ENCODE measurements around the gene TMEM151A. TPM values are rescaled to one million over a fixed set of nuclear protein-coding genes. Genes with fewer than 3 reads are reported as not detected.
A peak's percentile ranks its signal among the peaks of the same experiment; 100 is the strongest.

TMEM151A gene
- total and polyA plus RNA-seq, 9 donors = 0.15 to 10.8 (median 0.24) TPM; not detected in 4

GRCh38 chr11:66314561-66315497, 23.1 kb downstream of the TMEM151A start:
- Histone ChIP-seq H3K9me3 (no peaks in the 10 kb centered on the region), H3K27me3 (no peaks in the 10 kb centered on the region), H3K4me1 (ENCODE audit: insufficient read depth) (peaks cover 33% of the 10 kb centered on the region), H3K27ac (no peak overlapping the region), H3K36me3 (no peaks in the 10 kb centered on the region), H3K4me3 (no peak overlapping the region)
- peak in 3 of 5 donors; percentile 24 to 50 (median 40) for DNase-seq
- WGBS, 3 donors = 68 to 74% (median 74%) methylated on average over 13 to 17 of the region's 17 CpGs
- TF ChIP-seq CTCF (IDR thresholded peaks at IDR 0.05) (no peak), POLR2A (IDR thresholded peaks at IDR 0.05) (no peak), EP300 (IDR thresholded peaks at IDR 0.05) (no peak)
- intact Hi-C loops (cut with DNase I) = no loop called here

GRCh38 chr11:66315498-66315885, 23.8 kb downstream of the TMEM151A start:
- no peak for TF ChIP-seq CTCF (IDR thresholded peaks at IDR 0.05)
- no peak for TF ChIP-seq EP300 (IDR thresholded peaks at IDR 0.05)
- TF ChIP-seq POLR2A (IDR thresholded peaks at IDR 0.05) = no peak
- peak overlapping the region; percentile 43 for H3K4me3 ChIP-seq
- WGBS, 3 donors = 78 to 82% (median 79%) methylated on average over 14 of the region's 14 CpGs
- intact Hi-C loops (cut with DNase I) = no loop called here
- peaks cover 33% of the 10 kb centered on the region for H3K4me1 ChIP-seq (ENCODE audit: insufficient read depth)
- H3K27ac ChIP-seq = no peak overlapping the region
- DNase-seq = peak in 1 of 5 donors; percentile 36
- no peaks in the 10 kb centered on the region for H3K9me3 ChIP-seq
- H3K27me3 ChIP-seq = no peaks in the 10 kb centered on the region
- no peaks in the 10 kb centered on the region for H3K36me3 ChIP-seq

- WGBS, 3 donors = 23 to 39% (median 26%) methylated on average over 43 to 52 of the region's 52 CpGs
- Histone ChIP-seq H3K36me3 (no peaks in the 10 kb centered on the region), H3K4me3 (peak overlapping the region; percentile 43), H3K27ac (peak overlapping the region in 1 of 2 donors; percentile 76), H3K9me3 (no peaks in the 10 kb centered on the region), H3K4me1 (ENCODE audit: insufficient read depth) (peaks cover 33% of the 10 kb centered on the region), H3K27me3 (no peaks in the 10 kb centered on the region)
- DNase-seq = peak in 3 of 5 donors; percentile 28 to 53 (median 51)
- intact Hi-C loops (cut with DNase I) = no loop called here
- no peak for TF ChIP-seq POLR2A (IDR thresholded peaks at IDR 0.05)
Measured at GRCh38 chr11:66315921-66316811, 24.5 kb downstream of the TMEM151A start.

- Histone ChIP-seq H3K27ac (peak within 1 kb of the TSS; percentile 42 to 76), H3K9me3 (no peaks in the 10 kb centered on the region), H3K27me3 (no peaks in the 10 kb centered on the region), H3K4me1 (ENCODE audit: insufficient read depth) (peaks cover 33% of the 10 kb centered on the region), H3K4me3 (peak within 1 kb of the TSS; percentile 43), H3K36me3 (no peaks in the 10 kb centered on the region)
- WGBS, 3 donors = 2 to 5% methylated on average over 24 to 29 of the region's 29 CpGs; no CpG with 5 or more reads in 1 of the 3 donors
- TF ChIP-seq POLR2A (IDR thresholded peaks at IDR 0.05) (no peak), EP300 (IDR thresholded peaks at IDR 0.05) (no peak), CTCF (IDR thresholded peaks at IDR 0.05) (no peak)
- peak; percentile 73 to 90 (median 82) for DNase-seq
- intact Hi-C loops (cut with DNase I) = no loop called here
Measured at GRCh38 chr11:66316849-66317251, 25.2 kb downstream of the TMEM151A start, which contains the start of gene CD248. Gene CD248, minus strand, starts transcription at chr11:66317044. Its CDS starts 17 bp downstream, at chr11:66317027.

Measured in ovary (tissue), 9 donors.